ENCODE data around the gene PTPN7. TPM values are rescaled to one million over a fixed set of nuclear protein-coding genes. Genes with fewer than 3 reads are reported as not detected.
A peak's percentile ranks its signal among the peaks of the same experiment; 100 is the strongest.

The PTPN7 gene
- total and polyA plus RNA-seq, 2 of the 13 experiments (the other 11 are each of a cell fraction or from before 2014, with no cell fraction given) = not detected

GRCh38 chr1:202189001-202189790 lies 28.8 kb upstream of the PTPN7 start (continued):
- TF ChIP-seq ARID4A (CRISPR knock-in tag; IDR thresholded peaks at IDR 0.05; ENCODE audit: borderline replicate concordance) (peak; percentile 49), THAP7 (CRISPR knock-in tag; IDR thresholded peaks at IDR 0.05) (0 out of 2 replicates have a peak, but pooled peaks have one; percentile 27), ZMAT5 (CRISPR knock-in tag; IDR thresholded peaks at IDR 0.05; ENCODE audit: borderline replicate concordance, low read depth) (no peak), SMARCC2 (IDR thresholded peaks at IDR 0.05) (no peak), CCAR2 (optimal IDR thresholded peaks at IDR 0.05; ENCODE audit: low read depth, low read length) (no peak), ZNF318 (CRISPR knock-in tag; IDR thresholded peaks at IDR 0.05) (peak; percentile 53; the same call in 1 of the 2 replicates), ZNF800 (CRISPR knock-in tag; IDR thresholded peaks at IDR 0.05) (no peak), ZFP36L1 (CRISPR knock-in tag; IDR thresholded peaks at IDR 0.05) (no peak), SIN3B (IDR thresholded peaks at IDR 0.05; ENCODE audit: low read length) (no peak), MATR3 (CRISPR knock-in tag; IDR thresholded peaks at IDR 0.05) (no peak), CC2D1A (CRISPR knock-in tag; IDR thresholded peaks at IDR 0.05) (no peak), ZNF724P (CRISPR knock-in tag; IDR thresholded peaks at IDR 0.05; ENCODE audit: borderline replicate concordance) (no peak), KAT8 (CRISPR knock-in tag; IDR thresholded peaks at IDR 0.05) (no peak)
